Mesendoderm (in vitro differentiated cells): ENCODE data around the gene SLC20A1.

ENCODE experiments used
- DNase-seq: peaks from one replicate; pipeline ENCODE4 v3.0.0; 2013
- H2AK5ac ChIP-seq: 2 replicates; pipeline ENCODE4 v1.6.1; 2013; ENCODE audit warnings: low read length, inconsistent platforms
- H2BK120ac ChIP-seq: 2 replicates; pipeline ENCODE4 v1.6.1; 2013; ENCODE audit warnings: low read depth, mild to moderate bottlenecking, low read length, moderate library complexity, mixed read lengths
- H2BK15ac ChIP-seq: replicated peaks from 2 replicates; pipeline ENCODE4 v1.6.1; 2013; ENCODE audit warnings: low read depth, mild to moderate bottlenecking, moderate library complexity
- H2BK5ac ChIP-seq: 2 replicates; pipeline ENCODE4 v1.6.1; 2013; ENCODE audit warnings: low read length, inconsistent platforms
- H3K18ac ChIP-seq: 2 replicates; pipeline ENCODE4 v1.6.1; 2013; ENCODE audit warnings: mild to moderate bottlenecking, low read length, mixed read lengths
- H3K23ac ChIP-seq: one replicate; pipeline ENCODE4 v1.6.1; 2013; ENCODE audit warnings: low read length
- H3K27ac ChIP-seq: 2 replicates; pipeline ENCODE4 v1.5.1; 2013; ENCODE audit warnings: low read depth, mild to moderate bottlenecking, inconsistent platforms, low read length, moderate library complexity
- H3K27me3 ChIP-seq: 2 replicates; pipeline ENCODE4 v1.6.1; 2013; ENCODE audit warnings: low read length, control low read depth, mild to moderate bottlenecking, inconsistent platforms; ENCODE audit not compliant: insufficient read depth, poor library complexity
- H3K36me3 ChIP-seq: 2 replicates; pipeline ENCODE4 v1.6.1; 2013; ENCODE audit warnings: low read length, inconsistent platforms; ENCODE audit not compliant: control insufficient read depth, insufficient read depth
- H3K4ac ChIP-seq: one replicate; pipeline ENCODE4 v1.6.1; 2013; ENCODE audit warnings: low read depth, mild to moderate bottlenecking, low read length, moderate library complexity
- H3K4me1 ChIP-seq: 2 replicates; pipeline ENCODE4 v1.6.1; 2013; ENCODE audit warnings: low read depth, low read length, inconsistent platforms; ENCODE audit not compliant: control insufficient read depth
- H3K4me2 ChIP-seq: 2 replicates; pipeline ENCODE4 v1.6.1; 2013; ENCODE audit warnings: low read length
- H3K4me3 ChIP-seq: 2 replicates; pipeline ENCODE4 v1.5.1; 2013; ENCODE audit warnings: mild to moderate bottlenecking, low read length
- H3K56ac ChIP-seq: one replicate; pipeline ENCODE4 v1.6.1; 2013; ENCODE audit warnings: low read length
- H3K79me1 ChIP-seq: 2 replicates; pipeline ENCODE4 v1.6.1; 2013; ENCODE audit warnings: low read length, inconsistent platforms
- H3K79me2 ChIP-seq: 2 replicates; pipeline ENCODE4 v1.6.1; 2013; ENCODE audit warnings: mild to moderate bottlenecking, low read length; ENCODE audit not compliant: control insufficient read depth, insufficient read depth
- H3K9ac ChIP-seq: 2 replicates; pipeline ENCODE4 v1.6.1; 2013; ENCODE audit warnings: low read length, inconsistent platforms
- H4K5ac ChIP-seq: one replicate; pipeline ENCODE4 v1.6.1; 2013; ENCODE audit warnings: low read length
- H4K8ac ChIP-seq: one replicate; pipeline ENCODE4 v1.6.1; 2013; ENCODE audit warnings: low read depth, mild to moderate bottlenecking, control low read depth, low read length, moderate library complexity
- WGBS: extraction: QIAGEN DNeasy Blood & Tissue Kit; methylation state at CpG from one replicate; pipeline ENCODE4 v1.1.7; 2013; ENCODE audit warnings: low lambda C conversion rate, missing lambda C conversion rate; ENCODE audit not compliant: insufficient coverage; ENCODE audit errors: extremely low coverage; 5-methylcytosine and 5-hydroxymethylcytosine counted together

Gene SLC20A1

DNA sequence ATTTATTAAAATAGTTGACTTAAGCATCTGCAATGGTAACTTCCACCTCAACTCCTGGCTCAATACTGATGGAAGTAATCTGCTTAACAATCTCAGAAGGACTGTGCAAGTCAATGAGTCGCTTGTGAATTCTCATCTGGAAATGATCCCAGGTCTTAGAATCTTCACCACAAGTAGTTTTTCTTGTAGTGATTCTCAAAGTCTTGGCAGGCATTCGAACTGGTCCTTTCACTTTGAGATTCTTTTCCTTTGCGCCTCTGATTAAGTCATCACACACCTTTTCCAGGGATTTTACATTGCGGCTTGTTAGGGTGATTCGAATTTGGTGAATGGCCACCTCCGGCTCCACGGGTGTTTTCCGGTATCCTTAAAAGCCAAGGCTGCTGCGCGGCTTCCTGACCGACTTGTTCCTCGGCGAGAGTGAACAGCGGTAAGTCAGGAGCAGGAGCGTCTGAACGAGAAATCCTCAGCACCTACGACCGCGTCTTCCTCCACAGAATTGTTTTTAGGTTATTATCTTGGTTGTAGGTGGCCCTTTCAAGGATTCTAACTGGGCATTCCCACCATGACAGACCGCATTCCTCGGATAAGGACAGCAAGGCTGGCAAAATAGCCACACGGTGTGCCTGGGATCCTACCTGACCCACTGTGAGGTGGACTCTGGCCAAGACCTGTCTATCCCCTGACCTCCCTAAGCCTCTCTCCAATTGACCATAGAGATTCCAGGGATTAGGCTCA is 23.8 kb upstream of the SLC20A1 start:
- Histone ChIP-seq H3K4me2 (no peak overlapping the region), H4K8ac (no peak overlapping the region), H3K23ac (peak overlapping the region; percentile 56), H3K4me3 (no peak overlapping the region), H2BK5ac (no peak overlapping the region), H4K5ac (no peak overlapping the region), H3K27ac (no peak overlapping the region), H2BK120ac (no peak overlapping the region), H3K56ac (no peak overlapping the region), H3K18ac (no peak overlapping the region), H3K79me2 (no peaks in the 10 kb centered on the region), H3K9ac (no peak overlapping the region), H3K4me1 (no peaks in the 10 kb centered on the region), H3K4ac (no peak overlapping the region), H2BK15ac (no peak overlapping the region), H3K27me3 (no peaks in the 10 kb centered on the region), H3K79me1 (no peaks in the 10 kb centered on the region), H3K36me3 (no peaks in the 10 kb centered on the region), H2AK5ac (no peak overlapping the region)
- DNase-seq: no peak
- no CpG with 5 or more reads among the region's 22 CpGs for WGBS

DNA sequence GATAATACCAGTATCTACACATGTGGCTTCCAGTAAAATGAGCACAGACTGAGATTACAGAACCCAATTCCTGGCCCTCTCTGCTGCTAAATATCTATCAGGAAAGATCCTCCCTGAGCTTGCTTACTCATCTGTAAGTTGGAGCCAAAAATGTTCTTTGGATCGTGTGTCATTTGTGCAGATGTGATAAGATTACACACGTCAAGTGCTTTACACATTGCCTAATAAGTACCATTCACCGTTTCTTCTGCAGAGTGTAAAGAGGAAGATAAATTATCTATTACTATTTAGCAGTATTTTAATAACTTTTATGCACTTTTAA is 23.2 kb upstream of the SLC20A1 start:
- no peak for DNase-seq
- Histone ChIP-seq H3K23ac (peak overlapping the region; percentile 56), H3K4me3 (no peak overlapping the region), H3K36me3 (no peaks in the 10 kb centered on the region), H2BK120ac (no peak overlapping the region), H3K4me1 (no peaks in the 10 kb centered on the region), H3K79me1 (no peaks in the 10 kb centered on the region), H3K27ac (no peak overlapping the region), H2AK5ac (no peak overlapping the region), H3K9ac (no peak overlapping the region), H2BK15ac (no peak overlapping the region), H2BK5ac (no peak overlapping the region), H3K4me2 (no peak overlapping the region), H3K4ac (no peak overlapping the region), H4K8ac (no peak overlapping the region), H4K5ac (no peak overlapping the region), H3K18ac (no peak overlapping the region), H3K27me3 (no peaks in the 10 kb centered on the region), H3K79me2 (no peaks in the 10 kb centered on the region), H3K56ac (no peak overlapping the region)
- WGBS: no CpG with 5 or more reads among the region's 3 CpGs

DNA sequence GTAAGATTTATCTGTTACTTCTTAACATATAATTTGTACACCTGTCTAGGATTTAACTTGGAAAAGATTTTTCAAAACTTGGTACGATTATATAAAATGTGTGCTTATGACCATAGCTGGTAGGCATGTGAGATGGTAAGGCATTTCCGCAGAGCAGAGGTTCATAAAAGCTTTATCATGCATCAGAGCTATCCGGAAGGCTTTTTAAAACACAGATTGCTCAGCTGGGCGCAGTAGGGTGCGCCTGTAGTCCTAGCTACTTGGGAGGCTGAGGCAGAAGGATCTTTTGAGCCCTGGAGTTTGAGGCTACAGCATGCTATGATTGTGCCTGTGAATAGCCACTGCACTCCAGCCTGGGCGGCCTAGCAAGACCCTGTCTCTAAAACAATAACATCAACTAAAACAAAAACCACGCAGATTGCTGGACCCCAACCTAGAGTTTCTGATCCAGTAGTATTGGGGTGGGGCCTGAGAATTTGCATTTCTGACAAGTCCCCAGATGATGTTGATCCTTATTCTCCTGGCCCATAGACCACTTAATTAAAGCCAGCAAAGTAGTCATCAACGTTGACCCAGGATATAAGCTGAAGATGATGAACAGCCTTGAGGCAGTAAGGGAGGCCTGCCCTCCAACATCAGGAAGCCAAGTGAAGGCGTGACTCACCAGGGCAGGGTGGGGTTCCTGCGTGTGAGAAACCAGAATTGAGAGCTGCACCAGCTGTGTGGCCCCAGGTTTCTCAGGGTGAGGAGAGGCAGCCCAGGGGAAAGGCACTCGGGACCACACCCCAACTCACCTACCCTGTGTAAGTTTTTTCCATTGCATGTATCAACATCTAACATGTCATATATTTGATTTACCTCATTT is 21.6 kb upstream of the SLC20A1 start:
- H3K4me1 ChIP-seq: no peaks in the 10 kb centered on the region
- H3K56ac ChIP-seq: no peak overlapping the region
- no peak overlapping the region for H3K18ac ChIP-seq
- no peak overlapping the region for H3K23ac ChIP-seq
- no peak overlapping the region for H2BK120ac ChIP-seq
- no peak overlapping the region for H3K9ac ChIP-seq
- no peaks in the 10 kb centered on the region for H3K27me3 ChIP-seq
- H3K79me2 ChIP-seq: no peaks in the 10 kb centered on the region
- no CpG with 5 or more reads among the region's 11 CpGs for WGBS
- H3K79me1 ChIP-seq: no peaks in the 10 kb centered on the region
- no peak overlapping the region for H3K4me3 ChIP-seq
- no peak overlapping the region for H2AK5ac ChIP-seq
- no peak overlapping the region for H4K8ac ChIP-seq
- no peak for DNase-seq
- H2BK5ac ChIP-seq: no peak overlapping the region
- H2BK15ac ChIP-seq: no peak overlapping the region
- no peak overlapping the region for H4K5ac ChIP-seq
- H3K27ac ChIP-seq: no peak overlapping the region
- no peak overlapping the region for H3K4me2 ChIP-seq
- no peaks in the 10 kb centered on the region for H3K36me3 ChIP-seq
- H3K4ac ChIP-seq: no peak overlapping the region

DNA sequence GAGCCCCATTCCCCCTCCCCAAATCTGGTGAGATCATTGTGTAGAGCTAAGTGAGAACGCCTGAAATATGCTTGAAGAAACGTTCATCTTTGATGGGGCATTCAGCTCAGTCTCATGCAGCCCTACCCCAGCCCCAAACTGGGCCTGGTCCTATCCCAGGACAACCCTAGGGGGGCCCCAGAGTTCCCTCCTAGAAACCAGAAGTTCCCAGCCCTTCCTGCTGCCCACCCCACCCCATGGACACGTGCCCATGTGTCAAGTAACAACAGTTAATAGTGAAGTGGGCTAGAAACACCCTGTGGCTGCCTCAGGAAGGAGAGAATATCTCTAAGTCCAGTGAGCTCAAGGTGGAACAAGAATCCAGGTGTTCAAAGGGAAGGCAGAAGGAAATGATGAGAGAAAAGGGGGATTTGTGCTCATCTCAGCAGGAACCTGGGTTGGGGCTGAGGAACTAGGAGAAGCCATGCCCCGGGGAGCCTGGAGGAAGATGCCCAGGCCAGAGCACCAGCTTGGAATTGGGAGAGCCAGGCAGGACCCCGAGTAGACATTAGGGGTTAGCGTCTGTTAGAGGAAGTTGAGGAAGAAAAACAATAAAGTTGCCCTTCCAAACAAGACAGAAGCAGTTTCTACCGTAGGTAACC is 20.1 kb upstream of the SLC20A1 start:
- no peaks in the 10 kb centered on the region for H3K27me3 ChIP-seq
- H4K5ac ChIP-seq: no peak overlapping the region
- no peak overlapping the region for H2BK120ac ChIP-seq
- H3K27ac ChIP-seq: no peak overlapping the region
- no peak overlapping the region for H3K4me2 ChIP-seq
- H3K79me1 ChIP-seq: no peaks in the 10 kb centered on the region
- no peak overlapping the region for H3K9ac ChIP-seq
- no peaks in the 10 kb centered on the region for H3K79me2 ChIP-seq
- no peak overlapping the region for H4K8ac ChIP-seq
- WGBS: no CpG with 5 or more reads among the region's 7 CpGs
- no peak for DNase-seq
- no peaks in the 10 kb centered on the region for H3K36me3 ChIP-seq
- no peak overlapping the region for H2BK15ac ChIP-seq
- H3K56ac ChIP-seq: no peak overlapping the region
- H2AK5ac ChIP-seq: no peak overlapping the region
- no peak overlapping the region for H2BK5ac ChIP-seq
- no peak overlapping the region for H3K4ac ChIP-seq
- no peak overlapping the region for H3K4me3 ChIP-seq
- peaks cover 7% of the 10 kb centered on the region for H3K4me1 ChIP-seq
- H3K18ac ChIP-seq: no peak overlapping the region
- no peak overlapping the region for H3K23ac ChIP-seq

DNA sequence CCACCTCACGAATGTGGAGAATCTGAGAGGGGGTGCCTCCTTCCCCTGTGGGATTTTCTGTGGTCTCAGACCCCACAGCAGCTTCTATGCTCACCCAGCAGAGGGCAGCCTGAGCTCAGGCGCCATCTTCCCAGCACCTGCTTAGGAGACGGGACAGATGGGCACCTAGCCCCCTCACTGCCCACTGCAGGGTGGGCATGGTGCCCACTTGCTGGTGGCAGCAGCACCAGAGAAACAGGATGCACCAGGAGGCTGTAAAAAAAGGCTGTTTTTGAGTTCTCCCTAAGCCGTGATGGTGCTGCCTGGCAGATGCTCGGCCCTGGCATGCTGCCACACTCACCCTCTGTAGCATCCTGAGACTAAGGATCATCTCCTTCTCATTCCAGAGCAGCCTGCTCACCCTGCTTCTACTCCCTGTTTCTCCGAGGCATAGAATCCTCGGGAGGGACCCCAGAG is 19.1 kb upstream of the SLC20A1 start:
- no peak overlapping the region for H2BK120ac ChIP-seq
- H3K4ac ChIP-seq: no peak overlapping the region
- H3K4me1 ChIP-seq: peaks cover 12% of the 10 kb centered on the region
- H3K27me3 ChIP-seq: no peaks in the 10 kb centered on the region
- no peak overlapping the region for H3K23ac ChIP-seq
- no peak overlapping the region for H2BK5ac ChIP-seq
- no peak overlapping the region for H3K9ac ChIP-seq
- H3K27ac ChIP-seq: no peak overlapping the region
- H3K36me3 ChIP-seq: no peaks in the 10 kb centered on the region
- H2AK5ac ChIP-seq: no peak overlapping the region
- DNase-seq: peak; percentile 58
- no peak overlapping the region for H3K18ac ChIP-seq
- no peaks in the 10 kb centered on the region for H3K79me1 ChIP-seq
- no peak overlapping the region for H4K5ac ChIP-seq
- H3K79me2 ChIP-seq: no peaks in the 10 kb centered on the region
- H3K4me3 ChIP-seq: no peak overlapping the region
- no peak overlapping the region for H3K56ac ChIP-seq
- WGBS: no CpG with 5 or more reads among the region's 7 CpGs
- H4K8ac ChIP-seq: no peak overlapping the region
- no peak overlapping the region for H2BK15ac ChIP-seq
- no peak overlapping the region for H3K4me2 ChIP-seq
